CD14-positive monocyte (primary cell): ENCODE data around the gene ZSWIM3. TPM values are rescaled to one million over a fixed set of nuclear protein-coding genes. Genes with fewer than 3 reads are reported as not detected.

ENCODE experiments used
- DNase-seq, 3 donors: peaks; one replicate each; pipeline ENCODE4 v3.0.0-alpha.2; 2011 to 2022
- H2AFZ ChIP-seq: 2 replicates; pipeline ENCODE4 v1.6.0; 2012; ENCODE audit warnings: mild to moderate bottlenecking, low read depth, low read length, inconsistent platforms; ENCODE audit not compliant: insufficient read depth, poor library complexity, severe bottlenecking
- H3K27ac ChIP-seq, 2 donors: 1 replicate in 1 of 2; 2 replicates in 1 of 2; pipeline ENCODE4 v1.5.1; 2012 to 2013; ENCODE audit warnings: low read length in 2 of 2, control low read depth in 1 of 2, inconsistent platforms in 1 of 2, low read depth in 1 of 2, mild to moderate bottlenecking in 1 of 2
- H3K27me3 ChIP-seq, 2 donors: one replicate each; pipeline versions ENCODE4 v1.6.0 to v1.6.1; 2011 to 2013; ENCODE audit warnings: low read length in 2 of 2; ENCODE audit not compliant: control insufficient read depth in 2 of 2, insufficient read depth in 2 of 2
- H3K36me3 ChIP-seq, 2 donors: replicated peaks in 1 of 2; 1 replicate in 1 of 2; 2 replicates in 1 of 2; pipeline versions ENCODE4 v1.5.1 to v1.6.1; 2012 to 2013; ENCODE audit warnings: low read length in 2 of 2, control low read depth in 1 of 2, inconsistent platforms in 1 of 2, mild to moderate bottlenecking in 1 of 2; ENCODE audit not compliant: insufficient read depth in 2 of 2, control insufficient read depth in 1 of 2
- H3K4me1 ChIP-seq, 2 donors: 1 replicate in 1 of 2; 2 replicates in 1 of 2; pipeline versions ENCODE4 v1.5.1 to v1.6.1; 2012 to 2013; ENCODE audit warnings: low read length in 2 of 2, control low read depth in 1 of 2, inconsistent platforms in 1 of 2, mild to moderate bottlenecking in 1 of 2, moderate library complexity in 1 of 2; ENCODE audit not compliant: insufficient read depth in 2 of 2, control insufficient read depth in 1 of 2
- H3K4me2 ChIP-seq: replicated peaks from 2 replicates; pipeline ENCODE3; 2012; ENCODE audit warnings: low read length, moderate library complexity, mild to moderate bottlenecking; ENCODE audit not compliant: poor library complexity, severe bottlenecking; ENCODE audit errors: extremely low read depth
- H3K4me3 ChIP-seq, 3 experiments: fragments of 200-600 bp in 1 of 3; sonication (generic) in 1 of 3; replicated peaks in 1 of 3; 1 replicate in 2 of 3; 2 replicates in 1 of 3; pipeline ENCODE4 v1.5.1; 2011 to 2013; ENCODE audit warnings: low read length in 3 of 3, mild to moderate bottlenecking in 3 of 3, control low read depth in 2 of 3, low read depth in 2 of 3, inconsistent platforms in 1 of 3, moderate library complexity in 1 of 3
- H3K79me2 ChIP-seq: 2 replicates; pipeline ENCODE4 v1.6.0; 2012; ENCODE audit warnings: mild to moderate bottlenecking, control low read depth, inconsistent platforms, low read length, moderate library complexity; ENCODE audit not compliant: insufficient read depth
- H3K9ac ChIP-seq: 2 replicates; pipeline ENCODE4 v1.6.0; 2017; ENCODE audit warnings: low read length, mild to moderate bottlenecking; ENCODE audit not compliant: insufficient read depth, poor library complexity, severe bottlenecking
- H3K9me3 ChIP-seq, 2 donors: replicated peaks in 1 of 2; 1 replicate in 1 of 2; 2 replicates in 1 of 2; pipeline versions ENCODE4 v1.5.1 to v1.6.1; 2012 to 2013; ENCODE audit warnings: low read length in 2 of 2, control low read depth in 1 of 2; ENCODE audit not compliant: control insufficient read depth in 1 of 2, insufficient read depth in 1 of 2
- H4K20me1 ChIP-seq: 2 replicates; pipeline ENCODE4 v1.6.0; 2012; ENCODE audit warnings: mild to moderate bottlenecking, low read length, control low read depth, moderate library complexity; ENCODE audit not compliant: insufficient read depth
- H3K27ac Mint-ChIP-seq, 7 donors: one replicate each; pipeline ENCODE4 v1.8.0; 2020; ENCODE audit warnings: mild to moderate bottlenecking in 7 of 7, mixed read lengths in 7 of 7, moderate library complexity in 6 of 7, inconsistent platforms in 2 of 7
- H3K27me3 Mint-ChIP-seq, 3 donors: one replicate each; pipeline ENCODE4 v1.8.0; 2021 to 2022; ENCODE audit warnings: low read depth in 3 of 3, mild to moderate bottlenecking in 3 of 3, mixed read lengths in 3 of 3, moderate library complexity in 3 of 3, inconsistent platforms in 1 of 3
- H3K36me3 Mint-ChIP-seq, 2 donors: one replicate each; pipeline ENCODE4 v1.8.0; 2020; ENCODE audit warnings: mixed read lengths in 2 of 2, inconsistent platforms in 1 of 2, mild to moderate bottlenecking in 1 of 2
- H3K4me1 Mint-ChIP-seq: one replicate; pipeline ENCODE4 v1.8.0; 2020; ENCODE audit warnings: mild to moderate bottlenecking, mixed read lengths
- H3K4me3 Mint-ChIP-seq, 2 donors: one replicate each; pipeline ENCODE4 v1.8.0; 2020; ENCODE audit warnings: mild to moderate bottlenecking in 2 of 2, mixed read lengths in 2 of 2, moderate library complexity in 1 of 2
- H3K9me3 Mint-ChIP-seq, 7 donors: one replicate each; pipeline ENCODE4 v1.8.0; 2020 to 2022; ENCODE audit warnings: mixed read lengths in 7 of 7, mild to moderate bottlenecking in 6 of 7, moderate library complexity in 6 of 7, inconsistent platforms in 2 of 7
- WGBS: methylation state at CpG from one replicate; pipeline ENCODE4 v1.1.5; 2013; ENCODE audit warnings: missing lambda C conversion rate; ENCODE audit not compliant: insufficient coverage; 5-methylcytosine and 5-hydroxymethylcytosine counted together
- intact Hi-C, 2 donors: fragments of 100-400 bp; cut with micrococcal nuclease; formaldehyde crosslinking; loops; one replicate each; pipeline versions ENCODE4 v1.15.0 to v1.15.1; 2023
- polyA plus RNA-seq, 3 donors: library from polyadenylated mRNA; depleted of rRNA in 1 of 3; unstranded in 2 of 3; stranded (reverse) in 1 of 3; fragments of 300-500 nt in 2 of 3; fragments of >200 nt in 1 of 3; fragmentation: Illumina TruSeq in 2 of 3; gene quantifications; 1 replicate in 2 of 3; 2 replicates in 1 of 3; pipeline ENCODE4 v1.2.3, GENCODE V29; 2012 to 2021
- TF ChIP-seq, protein P1 (sequence below): fragments of 200-600 bp; IDR thresholded peaks from one replicate; pipeline ENCODE4 v1.8.0; 2022; ENCODE audit warnings: antibody characterized with exemption, mild to moderate bottlenecking

The ZSWIM3 gene
- polyA plus RNA-seq, 3 donors = 0.29 to 1.5 (median 0.64) TPM

DNA sequence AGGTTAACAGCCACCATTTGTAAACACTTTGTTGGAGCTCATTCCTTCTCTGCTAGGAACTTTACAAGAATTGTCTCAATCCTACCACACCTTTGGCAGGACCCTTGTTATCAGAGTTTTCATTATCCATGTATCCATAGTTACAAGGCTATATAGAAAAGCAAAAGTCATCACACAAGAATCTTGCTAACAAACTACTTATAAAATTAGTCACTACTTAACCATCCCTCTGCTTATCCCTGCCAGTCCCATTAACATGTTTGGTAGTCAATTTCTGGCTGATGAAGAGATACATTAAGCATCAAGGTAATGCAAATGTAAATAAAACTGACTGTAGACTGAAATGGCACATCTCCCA is 10.4 kb downstream of the ZSWIM3 start:
- H3K27ac Mint-ChIP-seq = no peak overlapping the region
- H3K9ac ChIP-seq = no peak overlapping the region
- TF ChIP-seq, protein P1, sequence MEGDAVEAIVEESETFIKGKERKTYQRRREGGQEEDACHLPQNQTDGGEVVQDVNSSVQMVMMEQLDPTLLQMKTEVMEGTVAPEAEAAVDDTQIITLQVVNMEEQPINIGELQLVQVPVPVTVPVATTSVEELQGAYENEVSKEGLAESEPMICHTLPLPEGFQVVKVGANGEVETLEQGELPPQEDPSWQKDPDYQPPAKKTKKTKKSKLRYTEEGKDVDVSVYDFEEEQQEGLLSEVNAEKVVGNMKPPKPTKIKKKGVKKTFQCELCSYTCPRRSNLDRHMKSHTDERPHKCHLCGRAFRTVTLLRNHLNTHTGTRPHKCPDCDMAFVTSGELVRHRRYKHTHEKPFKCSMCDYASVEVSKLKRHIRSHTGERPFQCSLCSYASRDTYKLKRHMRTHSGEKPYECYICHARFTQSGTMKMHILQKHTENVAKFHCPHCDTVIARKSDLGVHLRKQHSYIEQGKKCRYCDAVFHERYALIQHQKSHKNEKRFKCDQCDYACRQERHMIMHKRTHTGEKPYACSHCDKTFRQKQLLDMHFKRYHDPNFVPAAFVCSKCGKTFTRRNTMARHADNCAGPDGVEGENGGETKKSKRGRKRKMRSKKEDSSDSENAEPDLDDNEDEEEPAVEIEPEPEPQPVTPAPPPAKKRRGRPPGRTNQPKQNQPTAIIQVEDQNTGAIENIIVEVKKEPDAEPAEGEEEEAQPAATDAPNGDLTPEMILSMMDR = no peak
- no peaks in the 10 kb centered on the region for H3K9me3 Mint-ChIP-seq
- H2AFZ ChIP-seq = no peak overlapping the region
- H3K4me3 ChIP-seq = no peak overlapping the region
- H3K4me2 ChIP-seq = no peak overlapping the region
- H3K27ac ChIP-seq = no peak overlapping the region
- no peaks in the 10 kb centered on the region for H3K9me3 ChIP-seq
- intact Hi-C loops = no loop called here
- H3K27me3 Mint-ChIP-seq = peaks cover 0 to 3% (median 0%) of the 10 kb centered on the region in 3 donors
- H3K4me1 Mint-ChIP-seq = peaks cover 4% of the 10 kb centered on the region
- H3K79me2 ChIP-seq = peaks cover 4% of the 10 kb centered on the region
- no peaks in the 10 kb centered on the region for H3K27me3 ChIP-seq
- no peaks in the 10 kb centered on the region for H3K4me1 ChIP-seq
- DNase-seq = no peak
- H4K20me1 ChIP-seq = no peaks in the 10 kb centered on the region
- no peaks in the 10 kb centered on the region for H3K36me3 ChIP-seq
- H3K4me3 Mint-ChIP-seq = no peak overlapping the region
- H3K36me3 Mint-ChIP-seq = peaks cover 10 to 16% of the 10 kb centered on the region in 2 donors

DNA sequence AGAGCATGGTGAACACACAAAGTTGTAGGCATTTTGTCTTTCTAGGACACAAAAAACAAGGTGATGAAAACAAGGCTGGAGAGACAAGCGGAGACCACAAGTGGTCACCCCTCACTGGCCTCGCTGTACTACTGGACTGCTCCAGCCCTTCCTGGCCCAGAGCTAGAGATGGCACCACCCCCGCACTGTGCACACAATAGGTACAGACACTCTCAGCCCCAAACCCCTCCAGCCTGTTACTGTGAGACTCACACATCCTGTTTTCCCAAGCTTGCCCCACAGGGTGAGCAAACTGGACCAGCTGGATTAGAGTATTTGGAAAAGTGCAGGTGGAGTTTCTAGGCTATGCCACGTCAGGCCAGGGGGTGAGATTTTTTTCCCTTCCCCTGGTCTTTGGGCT is 15.2 kb downstream of the ZSWIM3 start:
- peaks cover 12% of the 10 kb centered on the region in 2 donors for H3K36me3 ChIP-seq

More for the DNA sequence above, 15.2 kb downstream of the ZSWIM3 start:
- WGBS = no CpG with 5 or more reads among the region's 4 CpGs
- Histone ChIP-seq H4K20me1 (no peaks in the 10 kb centered on the region), H3K9me3 (no peaks in the 10 kb centered on the region), H3K4me1 (no peaks in the 10 kb centered on the region), H2AFZ (no peak overlapping the region), H3K9ac (no peak overlapping the region), H3K4me2 (no peak overlapping the region), H3K4me3 (no peak overlapping the region), H3K27me3 (no peaks in the 10 kb centered on the region), H3K27ac (no peak overlapping the region), H3K79me2 (no peaks in the 10 kb centered on the region)
- TF ChIP-seq, protein P1 = no peak
- Mint-ChIP-seq H3K27ac (no peak overlapping the region), H3K4me3 (no peak overlapping the region), H3K4me1 (no peaks in the 10 kb centered on the region), H3K36me3 (peaks cover 24 to 28% of the 10 kb centered on the region in 2 donors), H3K9me3 (no peaks in the 10 kb centered on the region), H3K27me3 (no peaks in the 10 kb centered on the region)
- no peak for DNase-seq
- intact Hi-C loops = no loop called here
